ENCODE results near the gene ADCK1.
"Not testable (repeated sequence)": the region's sequence is repeated elsewhere in the genome, so short reads cannot be mapped to it uniquely, and the experiment has no call there.

Gene ADCK1

GRCh38 chr14:77910506-77910905 lies 110.6 kb downstream of the ADCK1 start:
- no peaks in the 10 kb centered on the region for H3K4me1 ChIP-seq (ENCODE audit: insufficient read depth, poor library complexity, severe bottlenecking)
- H3K27ac ChIP-seq (ENCODE audit: poor library complexity, severe bottlenecking) = no peak overlapping the region
- DNase-seq (ENCODE audit: low spot score) (no peak), ATAC-seq (ENCODE audit: low read depth) (no peak)
- TF ChIP-seq CTCF (IDR thresholded peaks at IDR 0.05; ENCODE audit: poor library complexity, severe bottlenecking) = no peak
- no peaks in the 10 kb centered on the region for H3K36me3 ChIP-seq (ENCODE audit: low read depth)
- H3K4me3 ChIP-seq (ENCODE audit: severe bottlenecking) = no peak overlapping the region
- H3K9me3 ChIP-seq (ENCODE audit: severe bottlenecking) = no peaks in the 10 kb centered on the region
- no peaks in the 10 kb centered on the region for H3K27me3 ChIP-seq (ENCODE audit: insufficient read depth, poor library complexity, severe bottlenecking)

- DNase-seq (ENCODE audit: low spot score) (no peak), ATAC-seq (ENCODE audit: low read depth) (no peak)
- Histone ChIP-seq H3K27ac (ENCODE audit: poor library complexity, severe bottlenecking) (no peak overlapping the region), H3K27me3 (ENCODE audit: insufficient read depth, poor library complexity, severe bottlenecking) (no peaks in the 10 kb centered on the region), H3K9me3 (ENCODE audit: severe bottlenecking) (no peaks in the 10 kb centered on the region), H3K36me3 (ENCODE audit: low read depth) (no peaks in the 10 kb centered on the region), H3K4me1 (ENCODE audit: insufficient read depth, poor library complexity, severe bottlenecking) (no peaks in the 10 kb centered on the region), H3K4me3 (ENCODE audit: severe bottlenecking) (no peak overlapping the region)
- TF ChIP-seq CTCF (IDR thresholded peaks at IDR 0.05; ENCODE audit: poor library complexity, severe bottlenecking) = no peak
Measured at GRCh38 chr14:77911356-77911755, 111.4 kb downstream of the ADCK1 start.

GRCh38 chr14:77912754-77913556 lies 113.0 kb downstream of the ADCK1 start:
- no peaks in the 10 kb centered on the region for H3K27me3 ChIP-seq (ENCODE audit: insufficient read depth, poor library complexity, severe bottlenecking)
- no peak overlapping the region for H3K4me3 ChIP-seq (ENCODE audit: severe bottlenecking)
- no peak for TF ChIP-seq CTCF (IDR thresholded peaks at IDR 0.05; ENCODE audit: poor library complexity, severe bottlenecking)
- no peaks in the 10 kb centered on the region for H3K4me1 ChIP-seq (ENCODE audit: insufficient read depth, poor library complexity, severe bottlenecking)
- H3K36me3 ChIP-seq (ENCODE audit: low read depth) = no peaks in the 10 kb centered on the region
- DNase-seq (ENCODE audit: low spot score) (no peak), ATAC-seq (ENCODE audit: low read depth) (no peak)
- no peak overlapping the region for H3K27ac ChIP-seq (ENCODE audit: poor library complexity, severe bottlenecking)
- H3K9me3 ChIP-seq (ENCODE audit: severe bottlenecking) = no peaks in the 10 kb centered on the region

GRCh38 chr14:77914073-77914721 lies 114.3 kb downstream of the ADCK1 start:
- no peaks in the 10 kb centered on the region for H3K9me3 ChIP-seq (ENCODE audit: severe bottlenecking)
- no peaks in the 10 kb centered on the region for H3K36me3 ChIP-seq (ENCODE audit: low read depth)
- H3K4me3 ChIP-seq (ENCODE audit: severe bottlenecking) = no peak overlapping the region
- no peak overlapping the region for H3K27ac ChIP-seq (ENCODE audit: poor library complexity, severe bottlenecking)
- no peak for TF ChIP-seq CTCF (IDR thresholded peaks at IDR 0.05; ENCODE audit: poor library complexity, severe bottlenecking)
- no peaks in the 10 kb centered on the region for H3K27me3 ChIP-seq (ENCODE audit: insufficient read depth, poor library complexity, severe bottlenecking)
- ATAC-seq (ENCODE audit: low read depth) (no peak), DNase-seq (ENCODE audit: low spot score) (no peak)
- H3K4me1 ChIP-seq (ENCODE audit: insufficient read depth, poor library complexity, severe bottlenecking) = no peaks in the 10 kb centered on the region

GRCh38 chr14:77915390-77915789 lies 115.5 kb downstream of the ADCK1 start:
- not testable (repeated sequence) for H3K27me3 ChIP-seq (ENCODE audit: insufficient read depth, poor library complexity, severe bottlenecking); H3K4me3 ChIP-seq (ENCODE audit: severe bottlenecking); DNase-seq (ENCODE audit: low spot score); ATAC-seq (ENCODE audit: low read depth); H3K9me3 ChIP-seq (ENCODE audit: severe bottlenecking); H3K27ac ChIP-seq (ENCODE audit: poor library complexity, severe bottlenecking); H3K36me3 ChIP-seq (ENCODE audit: low read depth); H3K4me1 ChIP-seq (ENCODE audit: insufficient read depth, poor library complexity, severe bottlenecking)
